GM21619 (cell line): ENCODE results near the gene PRPF39.

Experiments
- ATAC-seq: cut with Tn5 transposase; IDR thresholded peaks from one replicate; pipeline ENCODE4 v1.9.1; 2021; ENCODE audit not compliant: unreplicated experiment

Gene PRPF39, protein sequence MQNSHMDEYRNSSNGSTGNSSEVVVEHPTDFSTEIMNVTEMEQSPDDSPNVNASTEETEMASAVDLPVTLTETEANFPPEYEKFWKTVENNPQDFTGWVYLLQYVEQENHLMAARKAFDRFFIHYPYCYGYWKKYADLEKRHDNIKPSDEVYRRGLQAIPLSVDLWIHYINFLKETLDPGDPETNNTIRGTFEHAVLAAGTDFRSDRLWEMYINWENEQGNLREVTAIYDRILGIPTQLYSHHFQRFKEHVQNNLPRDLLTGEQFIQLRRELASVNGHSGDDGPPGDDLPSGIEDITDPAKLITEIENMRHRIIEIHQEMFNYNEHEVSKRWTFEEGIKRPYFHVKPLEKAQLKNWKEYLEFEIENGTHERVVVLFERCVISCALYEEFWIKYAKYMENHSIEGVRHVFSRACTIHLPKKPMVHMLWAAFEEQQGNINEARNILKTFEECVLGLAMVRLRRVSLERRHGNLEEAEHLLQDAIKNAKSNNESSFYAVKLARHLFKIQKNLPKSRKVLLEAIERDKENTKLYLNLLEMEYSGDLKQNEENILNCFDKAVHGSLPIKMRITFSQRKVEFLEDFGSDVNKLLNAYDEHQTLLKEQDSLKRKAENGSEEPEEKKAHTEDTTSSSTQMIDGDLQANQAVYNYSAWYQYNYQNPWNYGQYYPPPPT

DNA sequence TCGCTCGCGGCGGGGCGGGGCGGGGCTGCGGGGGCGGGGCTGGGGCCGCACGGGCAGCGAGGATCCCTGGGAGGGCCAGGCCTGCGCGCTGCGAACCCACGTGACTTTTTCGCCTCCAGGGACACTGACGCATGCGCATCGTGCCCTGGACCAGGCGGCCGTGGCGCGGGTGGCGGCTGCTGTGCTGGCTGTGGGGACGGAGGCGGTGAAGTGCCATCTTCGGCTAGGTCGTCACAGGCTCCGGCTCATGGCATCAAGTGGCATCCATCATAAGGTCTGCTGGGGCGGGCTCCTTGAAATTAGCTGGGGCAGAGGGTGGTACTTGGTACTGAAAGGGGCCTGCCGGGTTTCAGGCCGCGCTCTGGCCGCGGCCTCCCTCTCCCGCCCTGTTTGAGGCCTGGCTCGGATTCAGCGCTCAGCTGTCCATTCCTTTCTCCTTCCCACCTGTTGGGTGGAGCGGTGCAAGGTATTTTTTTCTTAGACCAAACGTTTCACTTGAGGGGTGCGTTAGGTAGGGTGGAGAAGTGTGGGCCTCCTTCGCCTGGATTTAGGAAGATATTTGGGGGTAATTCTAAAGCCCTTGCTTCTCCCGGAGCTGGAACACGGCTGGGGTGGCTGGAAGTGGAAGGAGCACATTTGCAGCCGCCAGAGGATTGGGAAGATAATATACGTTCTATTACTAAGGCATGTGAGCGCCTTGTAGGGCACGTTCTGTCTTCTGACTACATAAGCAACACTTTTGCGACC lies at the start of gene PRPF39:
Gene PRPF39, plus strand, starts transcription at position 141 of the 747 bp plus-strand sequence. CDS start 11,124 bp downstream, outside the sequence.
- ATAC-seq: peak; percentile 92

DNA sequence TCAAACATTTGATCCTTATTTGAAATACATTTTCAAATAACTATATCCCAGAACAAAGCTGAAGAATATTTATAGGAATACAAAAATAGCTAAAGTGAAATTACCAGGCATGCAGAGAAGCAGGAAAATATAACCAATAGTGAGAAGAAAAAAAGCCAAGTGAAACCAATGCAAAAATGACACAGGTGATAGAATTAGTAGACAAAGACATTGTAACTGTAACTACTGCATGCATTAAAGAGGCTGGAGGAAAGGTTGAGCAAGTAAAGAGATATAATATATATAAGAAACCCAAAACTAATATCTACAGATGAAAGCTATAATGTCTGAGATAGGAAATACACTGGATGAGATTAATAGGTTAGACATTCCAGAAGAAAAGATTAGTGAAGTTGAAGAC lies 49.2 kb upstream of the PRPF39 start:
- ATAC-seq: no peak

DNA sequence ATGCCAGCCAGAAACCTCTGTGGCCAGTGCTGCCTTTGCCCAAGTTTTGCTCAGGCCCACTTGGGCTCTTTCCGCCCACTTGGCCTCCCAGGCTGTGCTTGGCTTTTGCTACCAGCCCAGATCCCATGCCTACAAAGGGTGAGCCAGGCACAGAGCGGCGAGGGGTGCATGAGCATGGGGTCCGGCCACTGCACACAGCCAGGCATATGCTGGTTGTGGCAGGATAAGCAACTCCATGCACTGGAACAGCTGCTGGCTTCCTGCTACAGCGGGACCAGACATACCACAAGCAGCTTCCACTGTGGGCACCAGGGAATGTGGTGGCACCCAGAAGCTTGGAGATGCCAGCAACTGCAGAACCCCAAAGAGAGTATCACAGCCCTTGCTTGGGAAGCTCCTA lies 45.7 kb upstream of the PRPF39 start:
- no peak for ATAC-seq

DNA sequence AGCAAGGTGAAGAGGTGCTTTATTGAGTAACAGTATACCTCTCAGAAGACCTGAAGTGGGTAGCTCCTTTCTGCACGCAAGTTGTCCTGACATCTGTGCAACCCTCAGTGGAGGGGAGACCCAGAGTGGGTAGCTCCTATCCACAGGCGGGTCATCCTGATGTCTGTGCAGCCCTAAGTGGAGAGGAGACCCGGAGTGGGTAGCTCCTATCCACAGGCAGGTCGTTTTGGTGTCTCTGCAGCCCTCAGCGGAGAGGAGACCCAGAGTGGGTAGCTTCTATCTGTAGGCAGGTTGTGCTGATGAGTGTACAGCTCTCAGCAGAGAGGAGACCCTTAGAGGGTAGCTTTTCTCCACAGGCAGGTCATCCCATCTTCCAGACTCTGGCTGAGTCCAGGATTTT lies 45.1 kb upstream of the PRPF39 start:
- no peak for ATAC-seq

DNA sequence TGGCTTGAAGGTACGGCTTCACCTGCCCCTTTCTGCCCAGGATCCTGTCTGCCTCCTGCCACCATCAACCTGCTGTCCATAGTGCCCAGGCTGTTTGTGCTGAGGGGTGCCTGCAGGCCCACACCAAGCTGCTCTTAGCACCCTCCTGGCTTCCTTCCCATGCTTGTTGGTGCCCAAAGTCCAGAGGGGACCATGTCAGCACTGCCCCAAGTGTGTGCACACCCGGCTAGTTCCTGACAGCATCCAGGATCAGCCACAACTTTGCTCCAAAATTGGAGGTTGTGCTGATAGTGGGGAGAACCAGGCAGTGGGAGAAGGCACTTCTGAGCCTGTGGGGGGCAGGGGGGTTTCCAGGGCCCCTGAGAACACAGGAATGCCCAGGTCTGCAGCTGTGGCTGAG lies 44.5 kb upstream of the PRPF39 start:
- no peak for ATAC-seq

DNA sequence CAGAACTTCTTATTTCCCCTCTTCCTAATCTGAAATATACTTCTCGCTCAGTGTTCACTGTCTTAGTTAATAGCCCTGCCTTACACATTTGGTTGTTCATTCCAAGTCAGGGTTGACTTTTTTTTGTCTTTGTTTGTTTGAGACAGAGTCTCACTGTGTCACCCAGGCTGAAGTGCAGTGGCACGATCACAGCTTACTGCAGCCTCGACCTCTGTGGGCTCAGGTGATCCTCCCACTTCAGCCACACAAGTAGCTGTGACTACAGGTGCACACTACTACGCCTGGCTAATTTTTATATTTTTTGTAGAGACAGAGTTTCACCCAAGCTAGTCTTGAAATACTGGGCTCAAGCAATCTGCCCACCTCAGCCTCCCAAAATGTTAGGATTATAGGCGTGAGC lies 42.3 kb upstream of the PRPF39 start:
- ATAC-seq: no peak

DNA sequence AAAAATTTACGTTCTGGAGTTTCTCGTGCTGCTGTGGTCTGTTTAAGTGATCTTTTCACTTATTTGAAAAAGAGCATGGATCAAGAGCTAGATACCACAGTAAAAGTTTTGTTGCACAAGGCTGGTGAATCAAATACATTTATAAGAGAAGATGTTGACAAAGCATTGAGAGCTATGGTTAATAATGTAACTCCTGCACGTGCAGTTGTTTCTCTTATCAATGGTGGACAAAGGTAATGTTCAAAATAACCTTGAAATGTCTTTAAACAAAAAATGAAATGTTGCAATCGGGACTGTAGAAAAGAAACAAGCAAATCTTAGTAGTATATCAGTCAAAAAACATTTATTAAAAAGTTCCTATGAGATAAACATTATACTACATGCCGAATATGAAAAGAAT lies 39.3 kb upstream of the PRPF39 start:
- no peak for ATAC-seq

DNA sequence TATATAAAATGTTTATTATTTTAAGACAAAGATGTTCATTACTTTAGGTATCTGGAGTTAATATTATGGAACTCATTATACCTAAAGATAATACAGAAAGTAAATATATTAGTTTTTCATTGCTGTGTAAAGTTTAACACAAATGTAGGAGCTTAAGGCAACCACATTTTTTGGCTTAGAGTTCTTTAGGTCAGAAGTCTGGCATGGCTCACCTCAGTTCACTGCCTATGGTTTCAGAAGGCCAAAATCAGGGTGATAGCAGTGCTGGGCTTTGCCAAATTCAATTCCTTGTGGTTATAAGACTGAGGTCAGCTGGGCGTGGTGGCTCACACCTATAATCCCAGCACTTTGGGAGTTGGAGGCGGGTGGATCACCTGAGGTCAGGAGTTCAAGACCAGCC lies 35.5 kb upstream of the PRPF39 start:
- no peak for ATAC-seq

DNA sequence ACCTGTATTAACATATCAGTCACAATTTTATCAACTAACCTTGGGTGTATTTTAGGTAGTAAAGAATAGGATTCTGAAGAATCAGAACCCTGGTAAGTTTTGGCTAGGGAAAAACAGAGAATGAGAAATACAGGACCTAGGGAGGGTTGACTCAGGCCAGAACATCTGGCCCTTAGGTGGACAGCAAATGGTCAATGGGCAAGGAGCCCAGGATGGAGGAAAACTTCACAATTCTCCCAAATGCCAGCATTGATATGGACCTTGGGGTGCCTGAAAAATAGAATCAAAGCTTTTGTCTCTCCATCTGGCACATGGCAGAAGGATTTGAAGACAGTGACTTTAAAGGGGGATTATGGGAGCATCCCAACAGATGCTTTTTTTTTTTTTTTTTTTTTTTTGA lies 32.7 kb upstream of the PRPF39 start:
- ATAC-seq: no peak

DNA sequence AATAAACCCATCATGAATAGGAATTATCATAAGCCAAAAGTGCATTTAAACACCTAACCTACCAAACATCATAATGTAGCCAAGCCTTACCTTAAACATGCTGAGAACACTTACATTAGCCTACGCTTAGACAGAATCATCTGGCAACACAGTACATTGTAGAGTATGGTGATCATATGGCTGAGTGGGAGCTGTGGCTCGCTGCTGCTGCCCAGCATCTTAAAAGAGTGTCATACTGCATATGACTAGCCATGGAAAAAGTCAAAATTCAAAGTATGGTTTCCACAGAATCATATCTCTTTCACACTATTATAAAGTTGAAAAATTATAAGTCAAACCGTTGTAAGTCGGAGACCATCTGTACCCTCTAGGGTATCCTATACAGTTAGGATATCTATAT lies 32.0 kb upstream of the PRPF39 start:
- ATAC-seq: no peak

DNA sequence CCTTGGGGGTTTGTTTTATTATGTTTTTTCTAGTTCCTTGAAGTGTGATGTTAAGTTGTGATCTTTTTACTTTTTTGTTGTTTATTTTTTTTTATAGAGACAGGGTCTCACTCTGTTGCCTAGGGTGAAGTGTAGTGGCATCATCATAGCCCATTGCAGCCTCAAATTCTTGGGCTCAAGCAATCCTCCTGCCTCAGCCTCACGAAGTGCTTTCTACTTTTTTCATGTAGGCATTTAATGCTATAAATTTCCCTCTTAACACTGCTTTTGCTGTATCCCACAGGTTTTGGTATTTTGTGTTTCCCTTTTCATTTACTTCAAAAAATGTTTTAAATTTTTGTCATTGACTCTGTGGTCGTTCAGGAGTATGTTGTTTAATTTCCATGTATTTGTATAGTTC lies 26.6 kb upstream of the PRPF39 start:
- no peak for ATAC-seq

DNA sequence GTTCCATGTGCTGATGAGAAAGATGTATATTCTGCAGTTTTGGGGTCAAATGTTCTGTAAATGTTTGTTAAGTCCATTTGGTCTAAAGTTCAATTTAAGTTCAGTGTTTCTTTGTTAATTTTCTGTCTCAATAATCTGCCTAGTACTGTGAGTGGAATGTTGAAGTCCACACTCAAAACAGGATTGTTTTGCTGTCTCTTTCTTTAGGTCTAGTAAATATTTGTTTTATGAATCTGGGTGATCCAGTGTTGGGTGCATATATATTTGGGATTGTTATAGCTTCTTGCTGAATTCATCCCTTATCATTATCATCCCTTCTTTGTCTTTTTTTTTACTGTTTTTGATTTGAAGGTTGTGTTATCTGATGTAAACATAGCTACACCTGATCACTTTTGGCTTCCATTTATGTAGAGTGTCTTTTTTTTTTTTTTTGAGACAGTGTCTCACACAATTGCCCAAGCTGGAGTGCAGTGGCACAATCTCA lies 26.0 kb upstream of the PRPF39 start:
- no peak for ATAC-seq

DNA sequence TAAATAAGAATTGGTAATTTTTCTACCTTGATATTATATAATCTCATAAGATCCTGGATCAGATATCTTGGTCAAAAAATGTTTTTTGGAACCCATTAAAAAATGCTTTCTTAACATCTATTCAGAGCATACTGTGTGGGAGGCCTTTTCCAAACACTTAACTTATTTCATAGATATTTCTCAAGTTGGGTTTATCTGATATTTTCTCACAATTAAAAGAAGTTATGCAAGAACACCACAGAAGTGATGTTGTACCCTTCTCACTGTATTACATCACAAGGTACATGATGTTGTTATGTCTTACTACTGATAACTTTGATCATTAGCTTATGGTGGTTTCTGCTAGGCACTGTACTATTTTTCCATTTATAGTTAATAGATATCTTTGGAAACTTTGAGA lies 23.4 kb upstream of the PRPF39 start:
- ATAC-seq: no peak

DNA sequence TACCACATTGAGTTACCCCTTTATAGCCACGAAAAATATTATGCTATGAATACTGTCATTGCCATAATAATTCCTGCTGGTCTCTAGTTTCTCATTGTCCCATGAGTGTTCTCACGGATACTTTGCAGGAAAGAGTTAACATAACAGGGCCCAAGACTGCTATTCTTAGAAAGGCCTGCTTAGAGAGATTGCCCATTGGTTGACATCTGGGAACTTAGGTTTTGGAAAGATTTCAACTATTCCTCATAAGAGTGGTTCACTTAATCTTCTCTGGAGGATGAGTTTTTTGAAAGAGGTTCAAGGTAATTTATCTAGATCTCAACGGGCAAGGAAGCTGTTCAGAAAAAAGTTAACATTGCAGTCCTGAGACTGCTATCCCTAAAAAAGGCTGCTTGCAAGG lies 18.4 kb upstream of the PRPF39 start:
- no peak for ATAC-seq

DNA sequence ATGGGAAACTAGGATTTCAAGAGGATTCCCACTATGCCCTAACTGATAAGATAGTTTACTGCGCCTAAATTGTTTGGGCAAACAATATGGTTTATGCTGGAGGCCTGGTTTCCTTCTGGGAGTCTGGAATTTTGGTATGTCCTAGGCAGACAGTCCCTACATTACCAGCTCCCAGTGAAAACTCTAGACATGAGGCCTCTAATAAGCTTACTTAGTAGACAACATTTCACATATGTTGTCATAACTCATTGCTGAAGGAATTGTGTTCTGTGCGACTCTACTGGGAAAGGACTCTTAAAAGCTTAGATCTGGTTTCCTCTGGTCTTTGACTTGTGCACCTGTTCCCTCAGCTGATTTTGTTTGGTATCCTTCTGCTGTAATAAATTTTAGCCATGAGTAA lies 18.0 kb upstream of the PRPF39 start:
- ATAC-seq: no peak

DNA sequence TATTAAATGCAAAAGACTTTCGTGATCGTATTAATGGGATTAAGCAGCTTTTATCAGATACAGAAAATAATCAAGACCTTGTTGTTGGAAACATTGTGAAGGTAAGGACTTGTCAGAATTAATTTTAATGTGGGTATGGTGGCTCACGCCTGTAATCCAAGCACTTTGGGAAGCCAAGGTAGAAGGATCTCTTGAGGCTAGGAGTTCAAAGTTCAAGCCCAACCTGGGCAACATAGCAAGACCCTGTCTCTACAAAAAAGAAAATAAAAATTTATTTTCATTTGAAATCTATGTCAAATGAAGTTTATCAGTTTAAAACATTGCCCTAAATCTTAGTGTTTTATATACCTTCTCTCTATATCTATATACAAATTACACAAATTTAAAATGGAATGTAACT lies 17.2 kb upstream of the PRPF39 start:
- no peak for ATAC-seq

DNA sequence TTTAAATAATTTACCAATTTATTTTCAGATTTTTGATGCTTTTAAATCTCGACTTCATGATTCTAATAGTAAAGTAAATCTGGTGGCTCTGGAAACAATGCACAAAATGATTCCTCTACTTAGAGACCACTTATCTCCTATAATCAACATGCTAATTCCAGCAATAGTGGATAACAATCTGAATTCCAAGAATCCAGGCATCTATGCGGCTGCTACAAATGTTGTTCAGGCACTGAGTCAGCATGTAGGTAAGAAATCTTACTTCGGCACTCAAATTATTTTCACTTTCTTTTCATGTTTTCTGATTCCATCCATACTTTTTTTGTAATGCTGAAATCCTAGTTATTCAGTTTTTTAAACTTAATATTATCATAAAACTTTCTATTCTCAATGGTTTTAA lies 15.5 kb upstream of the PRPF39 start:
- no peak for ATAC-seq

DNA sequence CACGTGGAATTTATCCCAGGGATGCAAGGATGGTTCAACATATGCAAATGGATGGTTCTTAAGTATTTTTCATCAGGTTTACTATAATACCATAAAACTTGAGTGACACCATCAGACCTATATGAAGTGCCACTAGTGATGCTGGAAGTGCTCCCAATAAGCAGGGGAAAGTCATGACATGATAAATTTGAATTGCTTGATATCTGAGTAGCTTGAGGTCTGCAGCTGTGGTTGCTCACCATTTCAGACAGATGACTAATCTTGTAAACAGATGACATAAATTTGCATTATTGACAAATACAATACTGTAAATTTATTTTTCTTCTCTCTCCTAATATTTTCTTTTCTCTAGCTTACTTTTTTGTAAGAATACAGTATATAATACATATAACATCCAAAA lies 13.7 kb upstream of the PRPF39 start:
- no peak for ATAC-seq

DNA sequence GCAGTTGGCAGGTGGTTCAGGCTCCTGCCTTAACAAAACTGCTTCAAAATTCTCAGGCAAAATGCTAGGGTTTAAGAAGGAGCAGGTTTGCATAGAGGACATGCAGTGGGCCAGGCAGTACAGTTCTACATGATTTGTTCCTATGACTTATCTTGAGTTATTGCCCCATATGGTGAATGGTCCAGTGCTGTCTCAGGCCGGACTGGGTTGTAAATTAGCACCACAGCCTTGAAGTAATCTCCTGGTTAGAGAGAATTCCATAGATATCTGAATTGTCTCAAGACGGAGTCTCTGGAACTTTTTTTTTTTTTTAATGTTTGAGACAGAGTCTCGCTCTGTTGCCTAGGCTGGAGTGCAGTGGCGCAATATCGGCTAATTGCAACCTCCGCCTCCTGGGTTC lies 11.8 kb upstream of the PRPF39 start:
- no peak for ATAC-seq

DNA sequence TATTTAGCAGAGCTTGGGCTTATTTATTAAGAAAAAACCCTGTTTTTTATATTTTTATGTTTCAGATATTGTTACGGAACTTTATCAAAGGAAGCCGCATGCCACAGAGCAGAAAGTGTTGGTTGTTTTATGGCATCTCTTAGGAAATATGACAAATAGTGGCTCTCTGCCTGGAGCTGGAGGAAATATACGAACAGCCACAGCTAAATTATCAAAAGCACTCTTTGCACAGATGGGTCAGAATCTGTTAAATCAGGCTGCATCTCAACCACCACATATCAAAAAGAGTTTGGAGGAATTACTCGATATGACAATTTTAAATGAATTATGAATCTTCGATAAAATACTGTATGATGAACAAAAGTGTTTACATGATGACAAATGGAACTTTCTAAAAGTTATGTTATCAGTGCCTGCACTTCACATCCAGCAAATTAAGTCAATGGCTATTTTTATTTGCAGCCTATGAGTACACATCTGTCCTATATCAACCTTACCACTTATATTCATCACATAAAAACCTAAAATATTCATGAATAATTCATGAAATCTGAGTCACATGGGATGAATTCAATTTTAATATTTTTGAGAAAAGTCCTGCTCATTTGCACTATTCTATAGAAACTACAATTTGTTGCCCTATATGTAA lies 10.6 kb upstream of the PRPF39 start:
- ATAC-seq: no peak

DNA sequence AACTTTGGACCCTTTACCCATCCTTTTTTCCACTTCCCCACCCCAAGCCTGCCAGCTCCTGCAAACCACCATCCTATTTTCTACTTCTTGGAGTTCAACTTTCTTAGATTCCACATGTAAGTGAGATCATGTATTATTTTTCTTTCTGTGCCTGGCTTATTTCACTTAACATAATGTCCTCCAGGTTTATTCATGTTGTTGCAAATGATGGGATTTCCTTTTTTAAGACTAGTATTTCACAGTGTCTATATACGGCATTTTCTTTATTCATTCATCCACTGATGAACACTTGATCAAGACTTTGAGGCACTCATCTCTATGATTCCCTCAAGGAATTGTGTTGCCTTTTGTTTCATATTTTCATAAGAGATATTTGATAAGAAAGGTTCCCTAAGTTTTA lies 5.6 kb upstream of the PRPF39 start:
- ATAC-seq: no peak
